ENCODE measurements around the gene AK8. TPM values are rescaled to one million over a fixed set of nuclear protein-coding genes. Genes with fewer than 3 reads are reported as not detected.

The AK8 gene
- total RNA-seq, 4 donors from 2014 or later, result 0.27 to 1.3 TPM; not detected in 2

GRCh38 chr9:132754236-132754635 lies 123.8 kb downstream of the AK8 start:
- Histone ChIP-seq H3K27ac (no peak overlapping the region), H3K27me3 (no peaks in the 10 kb centered on the region), H3K4me1 (peaks cover 0 to 10% (median 1%) of the 10 kb centered on the region in 4 donors), H3K9me3 (no peaks in the 10 kb centered on the region), H3K36me3 (no peaks in the 10 kb centered on the region), H3K4me3 (no peak overlapping the region)
- 80 to 93% methylated on average over 1 to 7 of the region's 7 CpGs for WGBS, 2 donors (ENCODE audit: low coverage in 1 of 2)
- intact Hi-C loops (cut with DNase I; ENCODE audit: low total_unique reads), result no loop called here
- DNase-seq, result no peak
- no peak for TF ChIP-seq EP300 (IDR thresholded peaks at IDR 0.05; ENCODE audit: low read depth)
- TF ChIP-seq POLR2A (IDR thresholded peaks at IDR 0.05), result no peak
- TF ChIP-seq CTCF (IDR thresholded peaks at IDR 0.05), result no peak
- no peak for TF ChIP-seq POLR2AphosphoS5 (IDR thresholded peaks at IDR 0.05)
- in situ Hi-C loops (cut with MboI; ENCODE audit: low pct_ligation_motif_present in 1 of 4, low pct_unique_long_range_greater_than_20kb in 1 of 4, low sequenced_read_pairs in 3 of 4), result no loop called here

DNA sequence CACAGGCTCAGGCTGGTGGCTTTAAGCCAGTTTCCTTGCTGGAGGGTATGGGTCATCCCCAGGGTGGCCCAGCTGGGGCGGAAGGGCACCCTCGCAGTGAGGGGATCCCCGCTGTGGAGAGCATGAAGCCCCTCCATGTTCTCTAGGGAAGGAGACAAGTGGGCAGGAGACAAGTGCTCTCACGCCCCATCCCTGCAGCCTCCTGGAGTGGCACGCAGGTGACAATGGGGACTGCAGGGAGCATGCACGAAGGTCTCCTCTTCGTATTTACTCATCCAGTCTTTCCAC lies 124.5 kb downstream of the AK8 start:
- no peak overlapping the region for H3K4me3 ChIP-seq
- no peak overlapping the region for H3K27ac ChIP-seq
- no peaks in the 10 kb centered on the region for H3K36me3 ChIP-seq
- TF ChIP-seq POLR2A (IDR thresholded peaks at IDR 0.05), result no peak
- TF ChIP-seq CTCF (IDR thresholded peaks at IDR 0.05), result no peak
- no peak for TF ChIP-seq EP300 (IDR thresholded peaks at IDR 0.05; ENCODE audit: low read depth)
- no peak for TF ChIP-seq POLR2AphosphoS5 (IDR thresholded peaks at IDR 0.05)
- no peaks in the 10 kb centered on the region for H3K27me3 ChIP-seq
- in situ Hi-C loops (cut with MboI; ENCODE audit: low pct_ligation_motif_present in 1 of 4, low pct_unique_long_range_greater_than_20kb in 1 of 4, low sequenced_read_pairs in 3 of 4) (no loop called here), intact Hi-C loops (cut with DNase I; ENCODE audit: low total_unique reads) (no loop called here)
- H3K4me1 ChIP-seq, result peaks cover 0 to 10% (median 1%) of the 10 kb centered on the region in 4 donors
- no peak for DNase-seq
- no peaks in the 10 kb centered on the region for H3K9me3 ChIP-seq
- WGBS, 2 donors (ENCODE audit: low coverage in 1 of 2), result 92% methylated on average over 5 of the region's 7 CpGs; no CpG with 5 or more reads in 1 of the 2 donors

DNA sequence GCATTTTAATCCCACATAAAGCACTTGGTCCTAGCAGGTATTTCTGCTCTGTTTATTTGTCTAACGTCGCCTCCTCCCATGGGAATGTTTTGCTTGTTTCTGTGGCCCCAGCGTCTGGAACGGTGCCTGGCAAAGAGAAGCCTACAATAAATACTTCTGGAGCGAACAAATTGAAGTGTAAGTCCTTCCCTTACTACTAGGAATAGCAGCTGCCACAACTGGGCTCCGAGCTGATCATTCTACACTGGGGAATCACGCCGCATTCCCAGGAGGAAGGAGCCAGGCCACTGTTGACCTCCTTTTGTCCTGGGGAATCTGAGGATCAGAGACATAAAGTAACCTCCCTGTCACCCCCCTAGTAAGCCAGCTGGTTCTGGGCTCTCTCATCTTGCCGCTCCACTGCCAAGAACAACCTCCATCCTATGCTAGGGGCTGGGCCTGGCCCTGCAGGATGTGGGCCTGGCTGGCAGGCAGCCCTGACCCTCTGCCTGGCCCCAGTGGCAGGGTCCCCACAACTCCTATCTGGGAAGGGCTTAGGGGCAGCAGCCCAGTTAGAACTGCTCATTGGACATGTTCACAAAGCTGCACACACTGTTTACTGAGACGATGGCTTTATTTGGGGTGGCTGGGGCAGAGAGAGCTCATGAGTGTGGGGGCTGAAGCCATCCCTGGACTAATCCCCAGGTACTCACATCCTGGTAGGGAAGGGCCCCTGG lies 125.0 kb downstream of the AK8 start:
- intact Hi-C loops (cut with DNase I; ENCODE audit: low total_unique reads), result no loop called here
- TF ChIP-seq POLR2A (IDR thresholded peaks at IDR 0.05) (no peak), CTCF (IDR thresholded peaks at IDR 0.05) (no peak), EP300 (IDR thresholded peaks at IDR 0.05; ENCODE audit: low read depth) (no peak), POLR2AphosphoS5 (IDR thresholded peaks at IDR 0.05) (no peak)
- DNase-seq, result no peak
- no peaks in the 10 kb centered on the region for H3K9me3 ChIP-seq
- H3K4me3 ChIP-seq, result no peak overlapping the region
- in situ Hi-C loops (cut with MboI; ENCODE audit: low pct_ligation_motif_present in 1 of 4, low pct_unique_long_range_greater_than_20kb in 1 of 4, low sequenced_read_pairs in 3 of 4), result no loop called here
- H3K36me3 ChIP-seq, result no peaks in the 10 kb centered on the region
- WGBS, 2 donors (ENCODE audit: low coverage in 1 of 2), result 30 to 38% methylated on average over 2 to 10 of the region's 10 CpGs
- peaks cover 0 to 10% (median 1%) of the 10 kb centered on the region in 4 donors for H3K4me1 ChIP-seq
- no peaks in the 10 kb centered on the region for H3K27me3 ChIP-seq
- no peak overlapping the region for H3K27ac ChIP-seq

- no peak for DNase-seq
- Histone ChIP-seq H3K4me3 (no peak overlapping the region), H3K36me3 (no peaks in the 10 kb centered on the region), H3K4me1 (peaks cover 0 to 10% (median 1%) of the 10 kb centered on the region in 4 donors), H3K27me3 (peaks cover 9% of the 10 kb centered on the region), H3K27ac (no peak overlapping the region), H3K9me3 (no peaks in the 10 kb centered on the region)
- intact Hi-C loops (cut with DNase I; ENCODE audit: low total_unique reads), result no loop called here
- in situ Hi-C loops (cut with MboI; ENCODE audit: low pct_ligation_motif_present in 1 of 4, low pct_unique_long_range_greater_than_20kb in 1 of 4, low sequenced_read_pairs in 3 of 4), result no loop called here
- TF ChIP-seq EP300 (IDR thresholded peaks at IDR 0.05; ENCODE audit: low read depth) (no peak), CTCF (IDR thresholded peaks at IDR 0.05) (no peak), POLR2AphosphoS5 (IDR thresholded peaks at IDR 0.05) (no peak), POLR2A (IDR thresholded peaks at IDR 0.05) (no peak)
- WGBS, 2 donors (ENCODE audit: low coverage in 1 of 2), result 72 to 90% methylated on average over 5 to 9 of the region's 9 CpGs
Observed at GRCh38 chr9:132750668-132751067, 127.4 kb downstream of the AK8 start.

Data from transverse colon (tissue), 4 donors.